WTC11 (cell line): ENCODE data around the gene WDR36.

Source experiments
- AFF4 ChIP-seq: sonication (generic); formaldehyde crosslinking; IDR thresholded peaks from 2 replicates; pipeline ENCODE4 v1.8.1; 2023; ENCODE audit warnings: mild to moderate bottlenecking, missing genetic modification reagents, borderline replicate concordance
- ATF2 ChIP-seq: sonication (generic); formaldehyde crosslinking; IDR thresholded peaks from 2 replicates; pipeline ENCODE4 v1.8.1; 2022; ENCODE audit warnings: low read depth, missing genetic modification reagents, borderline replicate concordance
- CTCF ChIP-seq: fragments of 200-600 bp; IDR thresholded peaks from 2 replicates; pipeline ENCODE4 v1.8.0; 2022; ENCODE audit warnings: antibody characterized with exemption
- FOXK1 ChIP-seq: sonication (generic); formaldehyde crosslinking; IDR thresholded peaks from 2 replicates; pipeline ENCODE4 v1.8.0; 2022; ENCODE audit warnings: mild to moderate bottlenecking, moderate library complexity, missing genetic modification reagents
- MLX ChIP-seq: sonication (generic); formaldehyde crosslinking; IDR thresholded peaks from 2 replicates; pipeline ENCODE4 v1.8.1; 2023; ENCODE audit warnings: mild to moderate bottlenecking, missing genetic modification reagents, moderate library complexity
- TP53 ChIP-seq: sonication (generic); formaldehyde crosslinking; IDR thresholded peaks from 2 replicates; pipeline ENCODE4 v1.8.1; 2023; ENCODE audit warnings: mild to moderate bottlenecking, missing genetic modification reagents
- ZNF219 ChIP-seq: sonication (generic); formaldehyde crosslinking; IDR thresholded peaks from 2 replicates; pipeline ENCODE4 v1.8.0; 2023; ENCODE audit warnings: missing genetic modification reagents, mild to moderate bottlenecking, borderline replicate concordance

GRCh38 chr5:111165058-111165457 is 72.9 kb downstream of the WDR36 start:
- TF ChIP-seq CTCF = no peak
- TF ChIP-seq MLX (CRISPR knock-in tag) = no peak
- TF ChIP-seq AFF4 (CRISPR knock-in tag) = no peak
- no peak for TF ChIP-seq ATF2 (CRISPR knock-in tag)
- TF ChIP-seq TP53 = no peak
- no peak for TF ChIP-seq ZNF219 (CRISPR knock-in tag)
- no peak for TF ChIP-seq FOXK1 (CRISPR knock-in tag)
